ENCODE data around the gene PSME3IP1.

PSME3IP1 gene

GRCh38 chr16:57144027-57144426 is 41.8 kb downstream of the PSME3IP1 start:
- no peak for DNase-seq (ENCODE audit: low spot score)

GRCh38 chr16:57143149-57143921 is 42.5 kb downstream of the PSME3IP1 start:
- no peak for DNase-seq (ENCODE audit: low spot score)

GRCh38 chr16:57141822-57142631 is 43.8 kb downstream of the PSME3IP1 start:
- no peak for DNase-seq (ENCODE audit: low spot score)

- no peak for DNase-seq (ENCODE audit: low spot score)
Observed at GRCh38 chr16:57140931-57141668, 44.7 kb downstream of the PSME3IP1 start.

GRCh38 chr16:57138281-57138935 is 47.4 kb downstream of the PSME3IP1 start:
- DNase-seq (ENCODE audit: low spot score), result no peak

GRCh38 chr16:57137566-57138273 is 48.1 kb downstream of the PSME3IP1 start:
- DNase-seq (ENCODE audit: low spot score), result no peak

GRCh38 chr16:57137043-57137442 is 48.8 kb downstream of the PSME3IP1 start:
- no peak for DNase-seq (ENCODE audit: low spot score)

- no peak for DNase-seq (ENCODE audit: low spot score)
Observed at GRCh38 chr16:57134982-57135381, 50.9 kb downstream of the PSME3IP1 start.

GRCh38 chr16:57133886-57134285 is 52.0 kb downstream of the PSME3IP1 start:
- no peak for DNase-seq (ENCODE audit: low spot score)

GRCh38 chr16:57133031-57133430 is 52.8 kb downstream of the PSME3IP1 start:
- DNase-seq (ENCODE audit: low spot score), result no peak

- no peak for DNase-seq (ENCODE audit: low spot score)
Observed at GRCh38 chr16:57132470-57132869, 53.4 kb downstream of the PSME3IP1 start.

GRCh38 chr16:57131351-57131970 is 54.4 kb downstream of the PSME3IP1 start:
- no peak for DNase-seq (ENCODE audit: low spot score)

- DNase-seq (ENCODE audit: low spot score), result no peak
Observed at GRCh38 chr16:57130950-57131321, 54.9 kb downstream of the PSME3IP1 start.

GRCh38 chr16:57128771-57129389 is 57.0 kb downstream of the PSME3IP1 start:
- no peak for DNase-seq (ENCODE audit: low spot score)

GRCh38 chr16:57127836-57128235 is 58.0 kb downstream of the PSME3IP1 start:
- no peak for DNase-seq (ENCODE audit: low spot score)

GRCh38 chr16:57127037-57127763 is 58.6 kb downstream of the PSME3IP1 start:
- no peak for DNase-seq (ENCODE audit: low spot score)

GRCh38 chr16:57126411-57126810 is 59.4 kb downstream of the PSME3IP1 start:
- no peak for DNase-seq (ENCODE audit: low spot score)

- DNase-seq (ENCODE audit: low spot score), result no peak
Observed at GRCh38 chr16:57125969-57126368, 59.9 kb downstream of the PSME3IP1 start.

GRCh38 chr16:57125376-57125775 is 60.5 kb downstream of the PSME3IP1 start:
- DNase-seq (ENCODE audit: low spot score), result no peak

All from AG08396 (cell line).